WERI-Rb-1 (cell line): ENCODE data around the gene RXRB.

ENCODE experiments used
- DNase-seq: peaks from one replicate; pipeline ENCODE4 v3.0.0-alpha.2; 2020
- H3K27ac ChIP-seq: fragments of 250-450 bp; sonication (Bioruptor Pico); 2 replicates; pipeline ENCODE4 v1.5.1; 2020; ENCODE audit warnings: mild to moderate bottlenecking, moderate library complexity
- H3K27me3 ChIP-seq: fragments of 250-450 bp; sonication (Bioruptor Pico); 2 replicates; pipeline ENCODE4 v1.5.1; 2021; ENCODE audit warnings: mild to moderate bottlenecking, low read depth, moderate library complexity; ENCODE audit not compliant: insufficient read depth, severe bottlenecking
- H3K36me3 ChIP-seq: fragments of 250-450 bp; sonication (Bioruptor Pico); 2 replicates; pipeline ENCODE4 v1.5.1; 2020; ENCODE audit warnings: mild to moderate bottlenecking, moderate library complexity
- H3K4me3 ChIP-seq: 2 replicates; pipeline ENCODE4 v1.5.1; 2011; ENCODE audit warnings: low read depth, mild to moderate bottlenecking, control low read depth, low read length
- H3K9me3 ChIP-seq: fragments of 250-450 bp; sonication (Bioruptor Pico); 2 replicates; pipeline ENCODE4 v1.5.1; 2021; ENCODE audit warnings: mild to moderate bottlenecking, moderate library complexity; ENCODE audit not compliant: severe bottlenecking
- TF ChIP-seq, protein P1 (sequence below): IDR thresholded peaks from 2 replicates; pipeline ENCODE4 v1.5.1; 2011; ENCODE audit warnings: low read depth, mild to moderate bottlenecking, control low read depth, inconsistent platforms, low read length

The RXRB gene

GRCh38 chr6:33204415-33205190 is 4.1 kb upstream of the RXRB start, which contains the start of gene HSD17B8:
Gene HSD17B8, plus strand, starts transcription at chr6:33204655. Its CDS starts 14 bp downstream, at chr6:33204669.
- peak; percentile 100 for DNase-seq
- no peaks in the 10 kb centered on the region for H3K9me3 ChIP-seq
- H3K4me3 ChIP-seq = peak within 1 kb of the TSS; percentile 88
- peaks cover 41% of the 10 kb centered on the region for H3K36me3 ChIP-seq
- H3K27me3 ChIP-seq = no peaks in the 10 kb centered on the region
- TF ChIP-seq, protein P1, sequence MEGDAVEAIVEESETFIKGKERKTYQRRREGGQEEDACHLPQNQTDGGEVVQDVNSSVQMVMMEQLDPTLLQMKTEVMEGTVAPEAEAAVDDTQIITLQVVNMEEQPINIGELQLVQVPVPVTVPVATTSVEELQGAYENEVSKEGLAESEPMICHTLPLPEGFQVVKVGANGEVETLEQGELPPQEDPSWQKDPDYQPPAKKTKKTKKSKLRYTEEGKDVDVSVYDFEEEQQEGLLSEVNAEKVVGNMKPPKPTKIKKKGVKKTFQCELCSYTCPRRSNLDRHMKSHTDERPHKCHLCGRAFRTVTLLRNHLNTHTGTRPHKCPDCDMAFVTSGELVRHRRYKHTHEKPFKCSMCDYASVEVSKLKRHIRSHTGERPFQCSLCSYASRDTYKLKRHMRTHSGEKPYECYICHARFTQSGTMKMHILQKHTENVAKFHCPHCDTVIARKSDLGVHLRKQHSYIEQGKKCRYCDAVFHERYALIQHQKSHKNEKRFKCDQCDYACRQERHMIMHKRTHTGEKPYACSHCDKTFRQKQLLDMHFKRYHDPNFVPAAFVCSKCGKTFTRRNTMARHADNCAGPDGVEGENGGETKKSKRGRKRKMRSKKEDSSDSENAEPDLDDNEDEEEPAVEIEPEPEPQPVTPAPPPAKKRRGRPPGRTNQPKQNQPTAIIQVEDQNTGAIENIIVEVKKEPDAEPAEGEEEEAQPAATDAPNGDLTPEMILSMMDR = no peak
- H3K27ac ChIP-seq = peak within 1 kb of the TSS; percentile 90

DNA sequence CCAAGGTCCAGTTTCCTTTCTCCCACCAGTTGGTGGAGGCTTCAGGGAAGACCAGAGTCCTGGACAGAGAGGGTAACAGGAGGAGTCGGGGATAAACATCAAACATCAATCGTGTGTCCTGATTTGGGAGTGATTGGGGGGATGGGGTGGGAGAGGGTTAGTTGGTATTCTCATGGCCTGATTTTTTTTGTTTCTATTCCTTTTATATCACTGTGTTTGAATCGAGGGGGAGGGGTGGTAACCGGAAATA is 3.6 kb upstream of the RXRB start:
- no peaks in the 10 kb centered on the region for H3K27me3 ChIP-seq

GRCh38 chr6:33203443-33204164 is 3.1 kb upstream of the RXRB start:
- Histone ChIP-seq H3K27ac (peak overlapping the region; percentile 90), H3K27me3 (no peaks in the 10 kb centered on the region), H3K4me3 (no peak overlapping the region), H3K9me3 (no peaks in the 10 kb centered on the region), H3K36me3 (peaks cover 37% of the 10 kb centered on the region)
- DNase-seq = no peak
- TF ChIP-seq, protein P1 = no peak

More for the DNA sequence above, 3.6 kb upstream of the RXRB start:
- H3K36me3 ChIP-seq = peaks cover 37% of the 10 kb centered on the region
- DNase-seq = no peak
- no peaks in the 10 kb centered on the region for H3K9me3 ChIP-seq
- TF ChIP-seq, protein P1 = no peak
- H3K4me3 ChIP-seq = no peak overlapping the region; the same call in 1 of the 2 replicates
- H3K27ac ChIP-seq = peak overlapping the region; percentile 90

DNA sequence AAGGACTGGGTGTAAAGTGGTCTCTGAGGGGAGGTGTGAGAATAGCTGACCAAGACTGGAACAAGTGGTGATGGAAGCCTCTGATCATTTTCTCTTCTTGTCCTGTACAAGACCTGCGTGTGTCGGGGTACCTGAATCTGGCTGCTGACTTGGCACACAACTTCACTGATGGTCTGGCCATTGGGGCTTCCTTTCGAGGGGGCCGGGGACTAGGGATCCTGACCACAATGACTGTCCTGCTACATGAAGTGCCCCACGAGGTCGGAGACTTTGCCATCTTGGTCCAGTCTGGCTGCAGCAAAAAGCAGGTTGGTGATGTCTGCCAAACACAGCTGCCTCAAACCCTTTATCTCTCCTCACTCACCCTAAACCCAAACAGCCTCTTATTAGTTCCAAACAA is 2.3 kb upstream of the RXRB start:
- Histone ChIP-seq H3K27ac (no peak overlapping the region), H3K9me3 (no peaks in the 10 kb centered on the region), H3K4me3 (no peak overlapping the region), H3K27me3 (no peaks in the 10 kb centered on the region), H3K36me3 (peaks cover 41% of the 10 kb centered on the region)
- TF ChIP-seq, protein P1 = no peak
- DNase-seq = no peak

DNA sequence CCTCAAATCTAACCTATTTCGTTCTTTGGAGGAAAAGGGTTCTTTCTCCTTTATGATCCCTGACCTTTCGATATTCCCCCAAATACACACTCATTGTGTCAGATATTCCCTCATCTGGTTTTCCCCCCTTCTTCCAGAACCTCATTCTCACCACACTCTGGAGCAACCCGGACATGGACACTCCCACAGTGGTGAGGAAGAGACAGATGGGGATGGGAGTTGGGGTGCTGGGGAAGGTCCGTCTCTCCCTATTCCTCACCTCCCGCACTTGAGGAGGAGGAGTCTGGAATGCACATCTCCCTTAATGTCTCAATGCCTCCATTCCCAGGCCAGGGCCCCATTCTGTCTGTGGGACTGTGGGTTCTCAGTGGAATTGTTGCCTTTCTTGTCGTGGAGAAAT is 1.5 kb upstream of the RXRB start:
- no peak for DNase-seq
- TF ChIP-seq, protein P1 = no peak
- Histone ChIP-seq H3K27ac (peak overlapping the region; percentile 99; the same call in 1 of the 2 replicates), H3K4me3 (no peak overlapping the region), H3K36me3 (peaks cover 50% of the 10 kb centered on the region), H3K9me3 (no peaks in the 10 kb centered on the region), H3K27me3 (no peaks in the 10 kb centered on the region)
